Posterior cingulate gyrus (tissue), 11 donors: Measurements from ENCODE around the gene STX1B.
A peak's percentile ranks its signal among the peaks of the same experiment; 100 is the strongest.

Source experiments
- DNase-seq, 10 donors: peaks; one replicate each; pipeline versions ENCODE4 v3.0.0 to v3.0.0-alpha.2; 2020 to 2021; ENCODE audit warnings: mixed read lengths in 3 of 10
- intact Hi-C: fragments of 100-400 bp; cut with DNase I; formaldehyde crosslinking; loops from one replicate; pipeline ENCODE4 v1.15.1; 2023

Gene STX1B

GRCh38 chr16:30957456-30958174 lies 52.8 kb downstream of the STX1B start, which contains the start of gene SETD1A:
Gene SETD1A, plus strand, starts transcription at chr16:30957754. Its CDS starts 978 bp downstream, at chr16:30958732.
- intact Hi-C loops = loop anchor here (5.0 to 10.0 kb wide), 4 partner anchors 497 to 907 kb away; partner anchors contain the start of genes ARMC5 and RUSF1
- peak; percentile 94 to 100 (median 97) for DNase-seq

DNA sequence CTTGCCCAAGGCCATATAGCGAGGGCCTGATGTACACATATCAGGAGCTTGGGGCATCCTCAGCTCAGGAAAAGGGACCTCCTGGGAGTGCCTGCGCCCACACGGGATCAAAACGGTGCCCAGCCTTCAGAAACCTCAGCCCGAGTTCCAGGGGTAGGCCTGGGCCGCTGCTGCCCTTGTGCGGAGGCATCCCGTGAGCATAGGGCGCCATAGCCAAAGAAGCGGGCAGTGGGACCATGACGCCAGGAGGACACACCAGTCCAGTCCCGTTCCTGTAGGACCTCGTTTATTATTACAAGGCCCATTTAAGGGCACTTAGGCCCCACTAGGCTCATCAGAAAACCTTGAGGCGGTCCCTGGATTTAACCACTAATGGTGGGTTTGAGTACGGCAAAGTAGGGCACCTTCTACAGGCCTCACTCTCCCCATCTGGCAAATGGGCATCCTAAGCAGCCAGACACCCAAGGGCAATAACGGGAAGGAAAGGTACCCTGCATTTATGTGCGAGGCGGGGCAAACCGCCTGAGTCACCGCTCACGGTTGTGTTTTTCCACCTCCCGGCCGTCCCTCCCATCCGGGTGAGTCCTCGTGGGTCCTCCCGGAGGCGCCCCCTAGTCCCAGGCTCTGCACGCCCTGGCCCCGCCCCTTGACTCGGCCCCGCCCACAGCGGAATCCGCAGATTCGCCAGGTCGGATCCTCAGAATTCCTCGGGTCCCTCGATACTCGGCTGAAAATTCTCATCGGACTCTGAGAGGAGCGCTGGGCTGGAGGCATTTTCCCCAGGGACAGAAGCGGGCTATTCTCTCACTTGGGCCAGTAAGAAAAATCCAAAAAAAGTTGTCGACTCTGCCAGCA lies 53.6 kb downstream of the STX1B start:
- intact Hi-C loops = loop anchor here (5.0 to 10.0 kb wide), 4 partner anchors 498 to 908 kb away; partner anchors contain the start of genes ARMC5 and RUSF1
- DNase-seq = peak; percentile 68 to 97 (median 78)

DNA sequence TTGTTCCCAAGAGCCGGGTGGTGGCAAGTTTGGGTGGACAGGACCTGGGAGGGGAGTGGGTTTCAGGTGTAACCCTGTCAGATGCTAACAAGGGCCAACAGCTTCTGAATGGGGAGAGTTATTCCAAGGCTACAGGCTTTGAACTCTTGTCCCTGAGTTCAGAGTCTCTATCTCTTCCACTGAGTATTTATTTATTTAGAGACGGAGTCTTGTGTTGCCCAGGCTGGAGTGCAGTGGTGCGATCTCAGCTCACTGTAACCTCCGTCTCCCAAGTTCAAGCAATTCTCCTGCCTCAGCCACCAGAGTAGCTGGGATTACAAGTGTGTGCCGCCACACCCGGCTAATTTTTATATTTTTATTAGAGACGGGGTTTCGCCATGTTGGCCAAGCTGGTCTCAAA lies 55.4 kb downstream of the STX1B start:
- peak in 1 of 10 donors; percentile 32 for DNase-seq
- intact Hi-C loops = loop anchor here (5.0 to 10.0 kb wide), 4 partner anchors 500 to 910 kb away; partner anchors contain the start of genes ARMC5 and RUSF1

DNA sequence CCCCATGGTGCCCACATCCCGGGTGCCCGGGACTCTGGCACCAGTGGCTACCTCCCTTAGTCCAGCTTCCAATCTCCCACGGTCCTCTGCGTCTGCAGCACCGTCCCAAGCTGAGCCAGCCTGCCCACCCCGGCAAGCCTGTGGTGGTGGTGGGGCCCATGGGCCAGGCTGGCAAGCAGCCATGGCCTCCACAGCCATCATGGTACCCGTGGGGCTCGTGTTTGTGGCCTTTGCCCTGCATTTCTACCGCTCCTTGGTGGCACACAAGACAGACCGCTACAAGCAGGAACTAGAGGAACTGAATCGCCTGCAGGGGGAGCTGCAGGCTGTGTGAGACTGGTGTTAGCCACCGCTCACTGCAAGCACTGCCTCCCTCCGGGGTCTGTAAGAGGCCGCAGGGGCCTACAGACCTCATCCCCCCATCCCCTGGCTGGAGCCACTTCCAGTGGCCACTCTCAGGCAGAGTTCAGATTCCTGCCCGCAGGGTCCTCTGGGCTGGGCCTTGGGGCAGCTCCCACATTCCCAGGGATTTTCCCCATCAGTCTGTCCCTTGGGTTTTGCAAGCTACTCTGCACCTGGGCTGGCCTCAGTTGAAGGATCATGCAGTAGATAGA lies 56.8 kb downstream of the STX1B start:
- peak; percentile 48 to 97 (median 74) for DNase-seq
- intact Hi-C loops = loop anchor here (10.0 kb wide), 3 partner anchors 501 to 911 kb away; partner anchors contain the start of gene ARMC5

DNA sequence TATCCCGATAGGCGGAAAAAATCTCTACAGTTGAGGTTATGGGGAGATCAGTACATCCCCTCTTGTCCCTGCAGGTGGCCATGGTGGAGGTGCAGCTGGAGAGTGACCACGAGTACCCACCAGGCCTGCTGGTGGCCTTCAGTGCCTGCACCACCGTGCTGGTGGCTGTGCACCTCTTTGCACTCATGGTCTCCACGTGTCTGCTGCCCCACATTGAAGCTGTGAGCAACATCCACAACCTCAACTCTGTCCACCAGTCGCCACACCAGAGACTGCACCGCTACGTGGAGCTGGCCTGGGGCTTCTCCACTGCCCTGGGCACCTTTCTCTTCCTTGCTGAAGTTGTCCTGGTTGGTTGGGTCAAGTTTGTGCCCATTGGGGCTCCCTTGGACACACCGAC lies 57.3 kb downstream of the STX1B start:
- intact Hi-C loops = loop anchor here (10.0 kb wide), 3 partner anchors 502 to 912 kb away; partner anchors contain the start of gene ARMC5
- DNase-seq = peak in 1 of 10 donors; percentile 70

DNA sequence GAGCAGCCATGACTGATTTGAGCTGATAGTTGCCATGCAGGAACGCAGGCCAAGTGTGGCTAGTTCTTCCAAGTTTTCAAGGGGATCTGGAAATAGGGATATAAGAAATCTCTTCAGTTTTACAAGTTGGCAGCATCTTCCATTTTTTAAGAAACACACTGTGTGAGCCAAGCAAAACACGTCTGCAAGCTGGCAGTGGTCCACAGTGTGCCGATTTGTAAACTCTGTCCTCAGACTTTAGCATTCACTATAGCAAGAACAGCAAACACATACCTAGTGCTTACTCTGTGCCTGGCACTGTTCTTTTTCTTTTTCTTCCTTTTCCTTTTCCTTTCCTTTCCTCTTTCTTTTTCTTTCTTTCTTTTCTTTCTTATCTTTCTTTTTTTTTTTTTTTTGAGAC lies 58.7 kb downstream of the STX1B start:
- peak in 1 of 10 donors; percentile 73 for DNase-seq
- intact Hi-C loops = loop anchor here (10.0 kb wide), 3 partner anchors 503 to 913 kb away; partner anchors contain the start of gene ARMC5

- intact Hi-C loops = loop anchor here (10.0 kb wide), 3 partner anchors 504 to 914 kb away; partner anchors contain the start of gene ARMC5
- no peak for DNase-seq
Measured at GRCh38 chr16:30951193-30951592, 59.2 kb downstream of the STX1B start.

DNA sequence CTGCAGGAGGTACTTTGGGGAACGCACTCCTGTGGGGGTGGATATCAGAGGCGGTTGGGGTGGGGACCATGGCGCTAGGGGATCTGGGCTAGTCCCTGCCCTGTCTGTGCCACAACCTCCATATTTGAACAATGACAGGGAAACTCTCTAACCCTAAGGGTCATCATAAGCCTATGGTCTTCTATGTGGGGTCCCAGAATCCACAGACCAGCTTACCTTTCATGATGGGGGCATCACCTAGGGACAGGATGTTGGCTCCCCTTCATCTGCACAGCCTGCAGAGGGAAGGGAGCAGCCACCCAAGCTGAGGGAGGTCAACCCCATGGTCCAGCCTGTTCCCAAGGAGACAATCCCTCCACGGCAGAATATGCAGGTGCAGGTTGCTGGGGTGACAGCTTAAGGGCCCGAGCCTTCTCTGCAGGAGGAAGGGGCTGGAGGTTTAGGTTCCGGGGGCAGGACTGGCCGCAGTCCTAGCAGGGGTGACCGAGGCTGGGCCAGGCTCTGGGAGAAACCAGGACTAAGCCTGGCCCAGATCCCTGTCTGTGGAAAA lies 59.8 kb downstream of the STX1B start:
- intact Hi-C loops = loop anchor here (10.0 kb wide), 3 partner anchors 504 to 914 kb away; partner anchors contain the start of gene ARMC5
- DNase-seq = peak in 1 of 10 donors; percentile 48

- peak in 2 of 10 donors; percentile 27 to 88 for DNase-seq
- intact Hi-C loops = loop anchor here (10.0 kb wide), 3 partner anchors 505 to 915 kb away; partner anchors contain the start of gene ARMC5
Measured at GRCh38 chr16:30949650-30950515, 60.6 kb downstream of the STX1B start.

- intact Hi-C loops = no loop called here
- DNase-seq = peak; percentile 51 to 96 (median 78)
Measured at GRCh38 chr16:30948667-30949649, 61.5 kb downstream of the STX1B start, which contains the start of gene ORAI3. Gene ORAI3, plus strand, starts transcription at chr16:30949068. Its CDS starts 222 bp downstream, at chr16:30949290.

DNA sequence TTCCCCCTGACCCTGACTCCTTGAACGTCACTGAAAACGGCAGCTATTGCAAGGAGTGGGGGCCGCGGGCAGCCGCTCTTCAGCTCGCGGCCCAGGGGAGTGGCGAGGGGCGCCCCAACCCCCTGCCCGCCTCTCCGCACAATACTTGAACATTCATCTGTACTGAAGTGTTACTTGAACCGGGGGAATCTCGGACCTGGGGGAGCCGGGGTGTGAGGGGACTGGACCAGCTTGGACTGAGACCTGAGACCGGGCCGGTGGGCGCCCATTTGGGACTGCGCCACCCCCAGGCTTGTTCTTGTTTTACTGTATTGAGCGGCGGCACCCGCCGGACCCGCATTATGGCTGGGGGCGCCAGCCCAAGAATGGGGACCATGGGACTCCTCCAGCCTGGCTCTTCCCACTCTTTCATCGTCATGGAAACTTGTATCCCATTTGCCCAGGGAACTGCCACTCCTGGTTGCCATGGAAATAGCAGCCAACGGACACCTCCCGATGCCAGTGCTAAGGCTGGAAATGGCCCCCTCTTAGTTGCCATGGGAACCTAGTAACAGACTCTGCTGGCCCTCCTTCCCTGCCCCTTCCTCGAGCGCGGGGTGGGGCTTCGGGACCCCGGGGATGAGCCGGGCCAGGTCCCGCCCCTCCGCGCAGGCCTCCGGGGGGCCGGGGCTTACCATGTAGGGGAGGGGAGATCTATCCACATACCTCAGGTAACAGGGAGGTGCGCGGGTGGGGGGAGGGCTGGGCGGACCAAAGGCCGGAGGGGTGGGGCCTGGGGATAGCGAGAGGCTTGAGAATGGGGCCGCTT lies 62.4 kb downstream of the STX1B start:
- peak; percentile 74 to 98 (median 95) for DNase-seq
- intact Hi-C loops = no loop called here

DNA sequence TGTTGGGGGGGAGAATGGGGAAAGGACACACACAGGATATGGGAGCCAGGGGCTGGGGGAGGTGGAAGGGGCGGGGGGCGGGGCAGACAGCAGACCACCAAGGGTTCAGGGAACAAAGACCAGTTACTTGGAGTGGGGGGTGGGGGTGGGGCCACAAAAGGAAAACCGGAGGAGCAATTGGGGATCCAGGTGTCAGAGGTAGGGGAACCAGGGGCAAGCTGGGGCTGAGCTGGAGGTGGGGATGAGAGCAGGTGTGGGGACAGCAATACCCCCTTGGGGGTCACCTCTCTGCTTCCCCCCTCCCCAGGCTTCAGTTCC lies 62.9 kb downstream of the STX1B start:
- no peak for DNase-seq

DNA sequence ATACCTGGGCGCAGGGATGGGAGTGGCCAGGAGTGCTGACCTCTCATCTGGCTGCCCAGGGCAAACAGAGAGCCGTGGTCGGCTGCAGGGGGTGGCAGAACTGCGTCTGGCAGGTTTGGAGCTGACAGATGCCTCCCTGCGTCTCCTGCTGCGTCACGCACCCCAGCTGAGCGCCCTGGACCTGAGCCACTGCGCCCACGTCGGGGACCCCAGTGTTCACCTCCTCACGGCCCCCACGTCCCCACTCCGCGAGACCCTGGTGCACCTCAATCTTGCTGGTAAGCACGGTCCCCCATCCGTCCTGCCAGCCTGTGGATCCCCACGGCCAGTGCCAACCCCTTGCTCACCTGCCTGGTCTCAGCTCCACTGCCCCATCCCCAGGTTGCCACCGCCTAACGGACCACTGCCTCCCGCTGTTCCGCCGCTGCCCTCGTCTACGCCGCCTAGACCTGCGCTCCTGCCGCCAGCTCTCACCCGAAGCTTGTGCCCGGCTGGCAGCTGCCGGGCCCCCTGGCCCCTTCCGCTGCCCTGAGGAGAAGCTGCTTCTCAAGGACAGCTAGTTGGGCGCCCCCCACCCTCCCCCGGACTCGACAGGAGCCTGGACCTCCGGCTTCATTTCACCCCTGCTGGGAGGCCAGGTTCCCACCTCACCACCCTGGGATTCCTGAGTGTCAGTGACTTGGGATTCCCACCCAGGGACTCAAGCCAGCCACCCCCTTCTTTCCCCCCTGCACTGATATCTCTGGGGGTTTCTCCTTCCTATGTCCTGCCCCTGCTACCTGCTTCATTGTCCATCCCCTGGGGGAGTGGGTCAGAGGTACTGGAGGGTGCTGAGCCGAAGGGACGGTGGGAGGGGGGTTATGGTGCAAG lies 63.5 kb downstream of the STX1B start:
- peak in 1 of 10 donors; percentile 85 for DNase-seq
- intact Hi-C loops = no loop called here

More for the DNA sequence above, 62.9 kb downstream of the STX1B start:
- intact Hi-C loops = no loop called here

- DNase-seq = no peak
- intact Hi-C loops = no loop called here
Measured at GRCh38 chr16:30944352-30944751, 66.1 kb downstream of the STX1B start.

DNA sequence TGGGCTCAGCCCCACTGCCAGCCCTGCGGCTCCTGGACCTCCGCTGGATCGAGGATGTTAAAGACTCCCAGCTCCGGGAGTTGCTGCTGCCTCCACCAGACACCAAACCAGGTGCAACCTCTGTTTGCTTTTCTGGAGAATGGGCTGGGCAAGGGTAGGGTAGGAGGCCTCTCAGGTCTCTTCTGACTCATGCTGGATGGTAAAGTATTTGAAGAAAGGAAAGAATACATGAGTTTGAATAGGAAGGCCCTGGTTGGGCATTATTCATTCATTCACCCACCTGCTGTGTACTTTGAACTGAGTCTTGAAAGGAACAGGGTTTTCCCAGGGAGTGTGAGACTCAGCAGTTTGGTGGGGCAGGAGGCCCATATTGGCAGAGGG lies 68.0 kb downstream of the STX1B start:
- intact Hi-C loops = no loop called here
- no peak for DNase-seq
